CD8-positive, alpha-beta memory T cell (primary cell): ENCODE data around the gene PPP2R2B. TPM values are rescaled to one million over a fixed set of nuclear protein-coding genes. Genes with fewer than 3 reads are reported as not detected.

ENCODE experiments used
- CTCF ChIA-PET: fragments of 350-600 bp; sonication (Branson Sonifier 250); formaldehyde crosslinking; loops from one replicate; lab custom pipeline; 2021; ENCODE audit warnings: antibody characterized with exemption; lab: Charles Lee
- POLR2A ChIA-PET: fragments of 350-600 bp; sonication (Branson Sonifier 250); formaldehyde crosslinking; loops from one replicate; lab custom pipeline; 2021; ENCODE audit warnings: antibody characterized with exemption; lab: Charles Lee
- DNase-seq, 5 donors: peaks; one replicate each; pipeline versions ENCODE4 v3.0.0 to v3.0.0-alpha.2; 2020 to 2022; ENCODE audit warnings: mixed read lengths in 1 of 5
- H3K27ac ChIP-seq: one replicate; pipeline ENCODE4 v1.7.0; 2013; ENCODE audit warnings: low read depth, mild to moderate bottlenecking, low read length, moderate library complexity
- H3K27me3 ChIP-seq: 2 replicates; pipeline ENCODE4 v1.7.0; 2013; ENCODE audit warnings: low read length, mild to moderate bottlenecking; ENCODE audit not compliant: insufficient read depth, poor library complexity, severe bottlenecking
- H3K36me3 ChIP-seq: 2 replicates; pipeline ENCODE4 v1.7.0; 2013; ENCODE audit warnings: mild to moderate bottlenecking, low read length, moderate library complexity; ENCODE audit not compliant: insufficient read depth
- H3K4me1 ChIP-seq: 2 replicates; pipeline ENCODE4 v1.7.0; 2013; ENCODE audit warnings: mild to moderate bottlenecking, low read length, moderate library complexity; ENCODE audit not compliant: insufficient read depth
- H3K4me3 ChIP-seq: 2 replicates; pipeline ENCODE4 v1.7.0; 2013; ENCODE audit warnings: mild to moderate bottlenecking, low read length
- H3K9me3 ChIP-seq: 2 replicates; pipeline ENCODE4 v1.7.0; 2013; ENCODE audit warnings: mild to moderate bottlenecking, low read length
- H3K27ac Mint-ChIP-seq, 8 donors: one replicate each; pipeline ENCODE4 v1.8.0; 2020 to 2021; ENCODE audit warnings: mixed read lengths in 8 of 8, mild to moderate bottlenecking in 6 of 8, inconsistent platforms in 3 of 8, moderate library complexity in 3 of 8
- H3K27me3 Mint-ChIP-seq, 2 donors: one replicate each; pipeline ENCODE4 v1.8.0; 2020 to 2021; ENCODE audit warnings: mixed read lengths in 2 of 2, mild to moderate bottlenecking in 1 of 2, moderate library complexity in 1 of 2
- H3K36me3 Mint-ChIP-seq, 3 donors: one replicate each; pipeline ENCODE4 v1.8.0; 2020 to 2021; ENCODE audit warnings: mixed read lengths in 3 of 3, inconsistent platforms in 1 of 3, mild to moderate bottlenecking in 1 of 3
- H3K4me1 Mint-ChIP-seq, 3 donors: one replicate each; pipeline ENCODE4 v1.8.0; 2020 to 2021; ENCODE audit warnings: mixed read lengths in 3 of 3, inconsistent platforms in 1 of 3, mild to moderate bottlenecking in 1 of 3
- H3K4me3 Mint-ChIP-seq, 7 donors: one replicate each; pipeline ENCODE4 v1.8.0; 2020 to 2021; ENCODE audit warnings: mixed read lengths in 7 of 7, mild to moderate bottlenecking in 6 of 7, moderate library complexity in 4 of 7, inconsistent platforms in 2 of 7
- H3K9me3 Mint-ChIP-seq, 5 donors: one replicate each; pipeline ENCODE4 v1.8.0; 2020 to 2022; ENCODE audit warnings: mixed read lengths in 5 of 5, mild to moderate bottlenecking in 3 of 5, moderate library complexity in 2 of 5, inconsistent platforms in 1 of 5
- polyA plus RNA-seq: library from polyadenylated mRNA; unstranded; fragments of 300-500 nt; fragmentation: Illumina TruSeq; gene quantifications from one replicate; pipeline ENCODE4 v1.2.3, GENCODE V29; 2021
- total RNA-seq, 2 experiments: library from RNA; stranded (reverse); gene quantifications; one replicate each; pipeline ENCODE4 v1.2.3, GENCODE V29; 2021

Gene PPP2R2B
- total and polyA plus RNA-seq, 3 experiments from 2014 or later: 2.3 to 29.7 (median 4.2) TPM

- H3K4me1 Mint-ChIP-seq: peaks cover 0 to 2% (median 0%) of the 10 kb centered on the region in 3 donors
- no peak for DNase-seq
- H3K27me3 Mint-ChIP-seq: peaks cover 0 to 1% of the 10 kb centered on the region in 2 donors
- no peak overlapping the region for H3K4me3 Mint-ChIP-seq
- H3K9me3 Mint-ChIP-seq: no peaks in the 10 kb centered on the region
- Histone ChIP-seq H3K9me3 (no peaks in the 10 kb centered on the region), H3K4me3 (no peak overlapping the region), H3K27me3 (no peaks in the 10 kb centered on the region), H3K36me3 (no peaks in the 10 kb centered on the region), H3K27ac (no peak overlapping the region), H3K4me1 (no peaks in the 10 kb centered on the region)
- CTCF ChIA-PET: interaction anchor here (1.6 to 3.5 kb wide), 2 partner anchors 14 to 426 kb away, joined by 3 to 48 read pairs; no protein-coding TSS in a partner anchor
- H3K36me3 Mint-ChIP-seq: no peaks in the 10 kb centered on the region
- no peak overlapping the region for H3K27ac Mint-ChIP-seq
- POLR2A ChIA-PET: no interaction called here
Measured at GRCh38 chr5:146540414-146540813, 338.1 kb downstream of the PPP2R2B start.

GRCh38 chr5:146539973-146540372 lies 338.6 kb downstream of the PPP2R2B start:
- Mint-ChIP-seq H3K27ac (no peak overlapping the region), H3K36me3 (no peaks in the 10 kb centered on the region), H3K4me3 (no peak overlapping the region), H3K4me1 (peaks cover 0 to 2% (median 0%) of the 10 kb centered on the region in 3 donors), H3K9me3 (no peaks in the 10 kb centered on the region), H3K27me3 (peaks cover 0 to 1% of the 10 kb centered on the region in 2 donors)
- Histone ChIP-seq H3K4me1 (no peaks in the 10 kb centered on the region), H3K27me3 (no peaks in the 10 kb centered on the region), H3K27ac (no peak overlapping the region), H3K36me3 (no peaks in the 10 kb centered on the region), H3K4me3 (no peak overlapping the region), H3K9me3 (no peaks in the 10 kb centered on the region)
- CTCF ChIA-PET: interaction anchor here (1.6 to 3.5 kb wide), 3 partner anchors 14 to 427 kb away, joined by 3 to 48 read pairs (median 13); no protein-coding TSS in a partner anchor
- POLR2A ChIA-PET: no interaction called here
- no peak for DNase-seq

GRCh38 chr5:146538432-146538831 lies 340.1 kb downstream of the PPP2R2B start:
- Mint-ChIP-seq H3K4me1 (peaks cover under 1 to 3% (median 1%) of the 10 kb centered on the region in 3 donors), H3K36me3 (no peaks in the 10 kb centered on the region), H3K9me3 (no peaks in the 10 kb centered on the region), H3K27me3 (peaks cover 0 to 1% of the 10 kb centered on the region in 2 donors), H3K4me3 (no peak overlapping the region), H3K27ac (no peak overlapping the region)
- Histone ChIP-seq H3K4me3 (no peak overlapping the region), H3K4me1 (no peaks in the 10 kb centered on the region), H3K27me3 (no peaks in the 10 kb centered on the region), H3K36me3 (no peaks in the 10 kb centered on the region), H3K9me3 (no peaks in the 10 kb centered on the region), H3K27ac (no peak overlapping the region)
- DNase-seq: no peak
- CTCF ChIA-PET: interaction anchor here (0.8 to 2.2 kb wide), 3 partner anchors 9 to 651 kb away, joined by 3 to 13 read pairs (median 6); no protein-coding TSS in a partner anchor
- POLR2A ChIA-PET: no interaction called here

- ChIA-PET POLR2A (no interaction called here), CTCF (interaction anchor here (0.5 to 3.8 kb wide), 13 partner anchors 8 to 666 kb away, joined by 3 to 33 read pairs (median 4); no protein-coding TSS in a partner anchor)
- peaks cover 3 to 5% (median 4%) of the 10 kb centered on the region in 3 donors for H3K4me1 Mint-ChIP-seq
Measured at GRCh38 chr5:146533882-146534281, 344.7 kb downstream of the PPP2R2B start.

GRCh38 chr5:146533260-146533857 lies 345.2 kb downstream of the PPP2R2B start:
- DNase-seq: peak; percentile 45 to 81 (median 51)
- H3K27me3 ChIP-seq: no peaks in the 10 kb centered on the region
- H3K9me3 Mint-ChIP-seq: no peaks in the 10 kb centered on the region
- no peak overlapping the region for H3K27ac ChIP-seq
- H3K9me3 ChIP-seq: no peaks in the 10 kb centered on the region
- H3K27me3 Mint-ChIP-seq: peaks cover under 1 to 3% of the 10 kb centered on the region in 2 donors
- H3K4me3 ChIP-seq: no peak overlapping the region
- ChIA-PET POLR2A (no interaction called here), CTCF (interaction anchor here (0.5 to 3.8 kb wide), 13 partner anchors 9 to 666 kb away, joined by 3 to 33 read pairs (median 4); no protein-coding TSS in a partner anchor)
- no peaks in the 10 kb centered on the region for H3K4me1 ChIP-seq
- H3K27ac Mint-ChIP-seq: peak overlapping the region in 1 of 8 donors; percentile 78
- no peaks in the 10 kb centered on the region for H3K36me3 ChIP-seq
- H3K4me3 Mint-ChIP-seq: no peak overlapping the region
- no peaks in the 10 kb centered on the region for H3K36me3 Mint-ChIP-seq
- H3K4me1 Mint-ChIP-seq: peaks cover 3 to 5% (median 4%) of the 10 kb centered on the region in 3 donors

More at GRCh38 chr5:146533882-146534281, 344.7 kb downstream of the PPP2R2B start:
- Mint-ChIP-seq H3K27me3 (peaks cover 0 to 3% of the 10 kb centered on the region in 2 donors), H3K9me3 (no peaks in the 10 kb centered on the region), H3K4me3 (no peak overlapping the region), H3K27ac (no peak overlapping the region), H3K36me3 (no peaks in the 10 kb centered on the region)
- Histone ChIP-seq H3K9me3 (no peaks in the 10 kb centered on the region), H3K27me3 (no peaks in the 10 kb centered on the region), H3K36me3 (no peaks in the 10 kb centered on the region), H3K4me3 (no peak overlapping the region), H3K27ac (no peak overlapping the region), H3K4me1 (no peaks in the 10 kb centered on the region)
- DNase-seq: no peak
